Regular cardiac myocyte (primary cell): Measurements from ENCODE around the gene FBXO9. TPM values are rescaled to one million over a fixed set of nuclear protein-coding genes. Genes with fewer than 3 reads are reported as not detected.

ENCODE experiments used
- total RNA-seq: library from RNA; depleted of rRNA; stranded (reverse); fragments of >200 nt; gene quantifications from 2 replicates; pipeline ENCODE4 v1.2.3, GENCODE V29; 2014

FBXO9 gene
- total RNA-seq = 20.9 and 36.4 TPM in 2 replicates

GRCh38 chr6:53065266-53066076 is at the start of gene FBXO9:
FBXO9 (plus strand) TSS chr6:53065404; CDS start chr6:53065790, 386 bp downstream.

GRCh38 chr6:53148684-53149083 is 83.5 kb downstream of the FBXO9 start, which contains the start of gene GCM1:
GCM1 (minus strand) TSS chr6:53148841; CDS start chr6:53145632, 3,209 bp downstream.

Other genes starting within 250 kb of the FBXO9 start
- gene GSTA5, start 224.6 kb upstream of the FBXO9 start, total RNA-seq = not detected in 2 replicates
- gene GSTA3, start 155.7 kb upstream of the FBXO9 start, total RNA-seq = not detected in 2 replicates
- gene GSTA4, start 70.1 kb upstream of the FBXO9 start, total RNA-seq = 25.1 and 46.5 TPM in 2 replicates
- gene CILK1, start 3.6 kb upstream of the FBXO9 start, total RNA-seq = 3.9 and 5.6 TPM in 2 replicates
- not detected in 2 replicates for gene GCM1, start 83.4 kb downstream of the FBXO9 start, total RNA-seq